Upper lobe of left lung (tissue), 6 donors: ENCODE measurements around the gene ANKRD11. TPM values are rescaled to one million over a fixed set of nuclear protein-coding genes. Genes with fewer than 3 reads are reported as not detected.
A peak's percentile ranks its signal among the peaks of the same experiment; 100 is the strongest.

ENCODE experiments used
- ATAC-seq, 2 donors: fragments of 200-7000 bp; cut with Tn5 transposase; one replicate each; pipeline ENCODE4 v1.9.1; 2022; ENCODE audit warnings: mild to moderate bottlenecking in 2 of 2, moderate library complexity in 2 of 2; ENCODE audit not compliant: low FRiP score in 2 of 2
- DNase-seq, 2 donors: peaks; one replicate each; pipeline ENCODE4 v3.0.0-alpha.2; 2019 to 2020
- H3K27ac ChIP-seq, 4 donors: fragments of 200-600 bp; sonication (generic); one replicate each; pipeline ENCODE4 v1.5.1; 2016 to 2019
- H3K27me3 ChIP-seq, 4 donors: fragments of 200-600 bp; sonication (generic); one replicate each; pipeline ENCODE4 v1.5.1; 2017 to 2019
- H3K36me3 ChIP-seq, 4 donors: fragments of 200-600 bp; sonication (generic); one replicate each; pipeline ENCODE4 v1.5.1; 2016 to 2019
- H3K4me1 ChIP-seq, 4 donors: fragments of 200-600 bp; sonication (generic); one replicate each; pipeline ENCODE4 v1.5.1; 2018 to 2019
- H3K4me3 ChIP-seq, 4 donors: fragments of 200-600 bp; sonication (generic); one replicate each; pipeline ENCODE4 v1.5.1; 2017 to 2019; ENCODE audit warnings: mild to moderate bottlenecking in 2 of 4, moderate library complexity in 1 of 4
- H3K9me3 ChIP-seq, 4 donors: fragments of 200-600 bp; sonication (generic); one replicate each; pipeline ENCODE4 v1.5.1; 2018 to 2019
- CTCF ChIP-seq, 6 experiments: fragments of 450-650 bp in 4 of 6; fragments of 200-600 bp in 2 of 6; sonication (generic) in 2 of 6; IDR thresholded peaks; one replicate each; pipeline ENCODE4 v1.5.1; 2016 to 2019; ENCODE audit warnings: antibody characterized with exemption in 6 of 6
- EP300 ChIP-seq, 4 donors: sonication (generic); formaldehyde crosslinking; IDR thresholded peaks; one replicate each; pipeline ENCODE4 v1.5.1; 2017; ENCODE audit warnings: antibody characterized with exemption in 4 of 4, control low read depth in 2 of 4
- POLR2A ChIP-seq, 4 donors: fragments of 450-650 bp; IDR thresholded peaks; one replicate each; pipeline ENCODE4 v1.5.1; 2016 to 2017; ENCODE audit warnings: antibody characterized with exemption in 4 of 4, mild to moderate bottlenecking in 2 of 4
- POLR2AphosphoS5 ChIP-seq, 2 donors: sonication (generic); formaldehyde crosslinking; IDR thresholded peaks; one replicate each; pipeline ENCODE4 v1.5.1; 2017; ENCODE audit warnings: antibody characterized with exemption in 2 of 2
- WGBS, 2 donors: methylation state at CpG; one replicate each; pipeline ENCODE4 v1.1.5; 2017 to 2018; 5-methylcytosine and 5-hydroxymethylcytosine counted together
- total RNA-seq, 6 donors: library from RNA; depleted of rRNA in 4 of 6; stranded (reverse); fragments of >200 nt in 4 of 6; gene quantifications; one replicate each; pipeline versions ENCODE4 v1.1.0 to v1.2.1, GENCODE V29; 2016 to 2021
- donor health status: DM: no; HTN: no; CAD: no; lungs with moderate emphysema.
- donor health status: DM: no; HTN: yes; CAD: no; lungs with severe emphysema.

Gene ANKRD11
- total RNA-seq, 6 donors from 2014 or later = 92.4 to 313 (median 134) TPM

DNA sequence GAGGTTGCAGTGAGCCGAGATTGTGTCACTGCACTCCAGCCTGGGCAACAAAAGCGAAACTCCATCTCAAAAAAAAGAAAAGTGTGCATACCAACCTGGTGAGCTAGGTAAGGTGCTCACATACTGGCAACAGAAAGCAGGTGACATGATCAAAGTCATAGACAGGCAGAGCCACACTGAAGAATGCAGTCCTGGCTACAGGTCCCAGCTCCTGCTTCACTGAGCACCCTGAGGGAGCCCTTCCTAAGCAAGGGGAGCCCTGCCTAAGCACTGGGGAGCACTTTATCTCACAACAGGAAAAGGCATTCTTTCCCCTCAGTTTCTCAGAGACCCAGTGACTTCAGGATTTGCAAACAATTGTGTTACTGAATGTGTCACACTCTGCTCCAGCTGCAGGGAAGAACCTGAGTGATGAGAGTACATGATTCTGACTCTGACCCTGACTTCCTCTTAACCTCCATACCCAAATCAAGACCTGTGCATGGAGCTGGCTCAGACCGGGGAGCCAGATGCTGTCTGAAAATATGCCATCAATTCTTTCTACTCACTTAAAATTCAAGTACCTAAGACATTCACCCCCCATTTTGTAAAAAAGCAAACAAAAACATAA, 40.5 kb downstream of the ANKRD11 start:
- no peak for DNase-seq
- H3K4me1 ChIP-seq = peaks cover 67 to 97% (median 76%) of the 10 kb centered on the region in 4 donors
- H3K27ac ChIP-seq = peak overlapping the region in 2 of 4 donors; percentile 10 to 35

GRCh38 chr16:89448656-89449055, 41.7 kb downstream of the ANKRD11 start:
- Histone ChIP-seq H3K9me3 (no peaks in the 10 kb centered on the region), H3K36me3 (no peaks in the 10 kb centered on the region), H3K27ac (no peak overlapping the region), H3K4me1 (peaks cover 71 to 97% (median 79%) of the 10 kb centered on the region in 4 donors), H3K27me3 (no peaks in the 10 kb centered on the region), H3K4me3 (no peak overlapping the region)
- WGBS, 2 donors = 55 to 76% methylated on average over 10 of the region's 10 CpGs
- TF ChIP-seq POLR2A (IDR thresholded peaks at IDR 0.05) = no peak
- TF ChIP-seq CTCF (IDR thresholded peaks at IDR 0.05) = no peak
- TF ChIP-seq POLR2AphosphoS5 (IDR thresholded peaks at IDR 0.05) = no peak
- no peak for TF ChIP-seq EP300 (IDR thresholded peaks at IDR 0.05)
- DNase-seq (peak; percentile 66 to 77), ATAC-seq (no peak)

More for the DNA sequence above, 40.5 kb downstream of the ANKRD11 start:
- no peak for TF ChIP-seq POLR2AphosphoS5 (IDR thresholded peaks at IDR 0.05)
- no peak for TF ChIP-seq EP300 (IDR thresholded peaks at IDR 0.05)
- no peak for TF ChIP-seq CTCF (IDR thresholded peaks at IDR 0.05)
- peak in 1 of 2 donors; percentile 28 for ATAC-seq
- Histone ChIP-seq H3K4me3 (no peak overlapping the region), H3K9me3 (no peaks in the 10 kb centered on the region), H3K27me3 (no peaks in the 10 kb centered on the region), H3K36me3 (no peaks in the 10 kb centered on the region)
- WGBS, 2 donors = 66 to 73% methylated on average over 3 of the region's 3 CpGs

GRCh38 chr16:89446975-89447293, 43.4 kb downstream of the ANKRD11 start:
- TF ChIP-seq POLR2AphosphoS5 (IDR thresholded peaks at IDR 0.05) = no peak
- no peak for TF ChIP-seq CTCF (IDR thresholded peaks at IDR 0.05)
- TF ChIP-seq EP300 (IDR thresholded peaks at IDR 0.05) = no peak
- TF ChIP-seq POLR2A (IDR thresholded peaks at IDR 0.05) = no peak
- peaks cover 74 to 97% (median 80%) of the 10 kb centered on the region in 4 donors for H3K4me1 ChIP-seq
- no peaks in the 10 kb centered on the region for H3K9me3 ChIP-seq
- no peaks in the 10 kb centered on the region for H3K27me3 ChIP-seq
- H3K27ac ChIP-seq = no peak overlapping the region
- no peak for ATAC-seq
- no peak for DNase-seq
- no peak overlapping the region for H3K4me3 ChIP-seq
- WGBS, 2 donors = 59 to 65% methylated on average over 6 of the region's 6 CpGs
- H3K36me3 ChIP-seq = no peaks in the 10 kb centered on the region

DNA sequence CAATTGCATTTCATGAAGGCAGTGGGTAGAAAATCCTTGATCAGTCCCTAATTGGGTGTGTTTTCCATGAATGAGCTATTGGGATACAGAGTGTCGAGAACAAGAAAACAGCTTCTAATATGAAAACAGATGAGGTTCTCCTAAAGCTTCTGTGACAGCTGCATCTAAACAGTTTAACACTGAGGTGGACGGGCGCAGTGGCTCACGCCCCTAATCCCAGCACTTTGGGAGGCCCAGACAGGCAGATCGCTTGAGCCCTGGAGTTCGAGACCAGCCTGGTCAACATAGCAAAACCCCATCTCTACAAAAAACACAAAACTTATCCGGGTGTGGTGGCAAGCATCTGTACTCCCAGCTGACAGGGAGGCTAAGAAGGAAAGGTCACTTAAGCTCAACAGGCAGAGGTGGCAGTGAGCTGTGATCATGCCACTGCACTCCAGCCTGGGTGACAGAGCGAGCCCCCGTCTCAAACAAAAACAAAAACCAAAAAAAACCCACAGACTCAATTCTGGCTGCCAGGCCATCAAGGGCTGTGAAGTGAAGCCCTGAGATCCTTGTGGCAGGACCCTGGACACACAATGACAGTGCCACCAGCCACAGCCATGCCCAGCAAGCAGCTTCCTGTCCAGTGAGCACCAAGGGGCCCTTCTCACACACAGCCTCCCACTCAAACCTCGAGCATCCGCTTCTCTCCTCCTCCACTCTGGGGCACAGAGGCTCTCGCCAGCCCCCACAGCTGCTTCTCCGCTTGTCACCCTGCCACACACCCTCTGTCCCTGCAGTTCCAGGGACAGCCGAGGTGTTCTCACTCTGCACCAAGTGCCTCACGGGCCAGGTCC, 44.0 kb downstream of the ANKRD11 start:
- H3K36me3 ChIP-seq = no peaks in the 10 kb centered on the region
- H3K4me1 ChIP-seq = peaks cover 74 to 97% (median 82%) of the 10 kb centered on the region in 4 donors
- no peak overlapping the region for H3K4me3 ChIP-seq
- 61 to 65% methylated on average over 15 of the region's 15 CpGs for WGBS, 2 donors
- TF ChIP-seq CTCF (IDR thresholded peaks at IDR 0.05) (no peak), POLR2A (IDR thresholded peaks at IDR 0.05) (no peak), POLR2AphosphoS5 (IDR thresholded peaks at IDR 0.05) (no peak), EP300 (IDR thresholded peaks at IDR 0.05) (no peak)
- no peaks in the 10 kb centered on the region for H3K27me3 ChIP-seq
- no peak overlapping the region for H3K27ac ChIP-seq
- H3K9me3 ChIP-seq = no peaks in the 10 kb centered on the region
- no peak for DNase-seq
- no peak for ATAC-seq
